Frontal cortex (tissue), 4 donors: ENCODE measurements around the gene PITX3. TPM values are rescaled to one million over a fixed set of nuclear protein-coding genes. Genes with fewer than 3 reads are reported as not detected.

ENCODE experiments used
- DNase-seq, 2 donors: peaks; one replicate each; pipeline ENCODE4 v3.0.0; 2012; ENCODE audit warnings: low spot score in 2 of 2
- FAIRE-seq: peaks from 2 replicates; lab custom pipeline; 2012; peaks lifted over from hg19 to GRCh38; lab: Jason Lieb, UNC
- total RNA-seq: library from RNA; depleted of rRNA; stranded (reverse); fragments of >200 nt; gene quantifications from one replicate; pipeline ENCODE4 v1.2.3, GENCODE V29; 2014
- donor health status: control.
- donor health status: control.
- donor health status: control.

The PITX3 gene
- not detected for total RNA-seq

GRCh38 chr10:102241444-102242117 is at the start of gene PITX3:
Gene PITX3 (minus strand): TSS chr10:102241512. CDS start chr10:102232080, 9,432 bp downstream.
- FAIRE-seq (no peak), DNase-seq (peak; percentile 83 to 96)

- FAIRE-seq (no peak), DNase-seq (no peak)
These were observed 48.5 kb upstream of the PITX3 start for GRCh38 chr10:102289840-102290239.

- no peak for FAIRE-seq
- no peak for DNase-seq
These were observed 48.0 kb upstream of the PITX3 start for GRCh38 chr10:102289356-102289755.

- FAIRE-seq (no peak), DNase-seq (no peak)
These were observed 46.7 kb upstream of the PITX3 start for GRCh38 chr10:102287991-102288390.

DNA sequence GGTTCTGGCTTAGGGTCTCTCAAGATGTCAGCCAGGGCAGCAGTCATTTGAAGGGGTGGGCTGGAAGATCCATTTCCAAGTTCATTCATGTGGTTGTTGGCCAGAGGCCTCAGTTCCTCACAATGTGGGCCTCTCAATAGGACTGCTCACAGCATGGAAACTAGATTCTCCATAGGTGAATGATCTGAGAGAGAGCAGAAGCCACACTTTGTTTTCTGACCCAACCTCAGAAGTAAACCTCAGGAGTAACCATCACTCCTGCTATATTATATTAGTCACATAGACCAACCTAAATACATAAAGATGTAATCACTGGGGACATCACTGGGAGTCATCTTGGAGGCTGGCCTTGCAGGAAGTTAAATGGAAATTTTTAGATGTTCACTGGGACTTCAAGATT is 46.2 kb upstream of the PITX3 start:
- no peak for FAIRE-seq

GRCh38 chr10:102286216-102286615 is 44.9 kb upstream of the PITX3 start:
- DNase-seq (no peak), FAIRE-seq (no peak)

More for the DNA sequence above, 46.2 kb upstream of the PITX3 start:
- DNase-seq, result no peak

DNA sequence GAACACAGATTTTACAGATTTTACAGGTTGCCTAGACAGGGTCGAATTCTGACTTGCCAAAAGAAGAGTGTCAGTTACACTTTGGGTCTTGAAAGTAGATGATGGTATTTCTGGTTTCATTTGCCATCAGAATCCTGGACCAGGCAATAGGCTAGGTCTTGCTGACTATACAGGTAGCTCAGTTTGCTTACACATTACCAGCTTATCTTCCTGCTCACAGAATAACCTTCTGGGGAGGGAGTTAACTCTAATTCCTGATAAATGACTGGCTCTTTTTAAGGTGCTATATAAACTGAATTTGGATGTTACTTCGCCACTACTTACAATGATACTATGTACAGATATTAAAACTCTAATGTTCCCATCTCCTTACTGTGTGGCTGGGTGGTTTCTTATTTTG is 43.8 kb upstream of the PITX3 start:
- FAIRE-seq (no peak), DNase-seq (no peak)

DNA sequence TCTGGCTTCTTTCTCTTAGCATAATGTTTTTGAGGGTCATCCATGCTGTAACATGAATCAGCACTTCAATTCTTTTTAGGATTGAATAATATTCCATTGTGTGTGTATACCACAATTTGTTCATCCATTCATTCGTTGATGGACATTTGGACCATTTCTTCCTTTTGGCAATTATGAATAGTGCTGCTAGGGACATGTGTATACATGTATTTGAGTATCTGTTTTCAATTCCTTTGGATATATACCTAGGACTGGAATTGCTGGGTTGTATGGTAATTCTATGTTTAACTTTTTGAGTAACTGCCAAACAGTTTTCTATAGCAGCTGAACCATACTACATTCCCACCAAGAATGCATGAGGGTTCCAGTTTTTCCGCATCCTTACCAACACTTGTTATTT is 43.2 kb upstream of the PITX3 start:
- DNase-seq (no peak), FAIRE-seq (no peak)

DNA sequence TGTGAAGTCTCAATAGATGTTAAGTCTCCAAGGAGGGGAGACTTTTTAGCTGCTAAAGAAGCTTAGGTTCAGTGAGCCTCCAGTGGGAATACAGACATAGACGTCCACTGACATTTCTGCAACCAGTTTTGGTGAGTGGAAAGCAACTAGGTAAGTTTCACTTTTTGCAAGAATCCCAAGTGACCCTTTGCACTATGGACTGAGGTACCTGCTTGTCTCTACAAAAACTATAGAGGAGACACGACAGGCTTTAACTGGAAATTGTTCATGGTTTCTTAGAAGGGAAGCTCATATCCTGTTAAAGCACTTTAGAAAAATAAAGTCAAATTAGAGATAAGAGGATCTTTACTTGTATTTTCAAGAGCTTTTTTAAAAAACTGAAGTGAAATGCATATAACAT is 42.6 kb upstream of the PITX3 start:
- FAIRE-seq, result no peak
- no peak for DNase-seq

DNA sequence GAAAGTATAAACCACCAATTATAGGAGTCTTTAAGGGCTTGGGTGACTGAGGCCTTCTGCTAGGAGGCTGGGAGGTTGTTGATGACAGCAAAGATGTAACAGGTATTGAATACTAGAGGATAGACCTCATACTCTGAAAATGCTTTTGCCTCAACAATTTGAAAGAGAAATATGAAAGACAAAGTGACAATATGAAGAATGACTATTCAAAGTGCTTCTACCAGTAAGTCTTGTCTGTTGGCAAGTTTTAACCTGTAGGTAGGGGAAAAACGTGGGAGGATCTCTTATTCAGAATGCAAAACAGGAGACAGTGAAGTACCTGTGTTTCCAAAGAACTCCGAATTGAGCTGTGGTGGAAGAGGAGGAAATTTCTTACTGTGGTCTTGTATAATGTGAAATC is 42.2 kb upstream of the PITX3 start:
- DNase-seq, result no peak
- FAIRE-seq, result no peak

GRCh38 chr10:102281102-102281487 is 39.8 kb upstream of the PITX3 start:
- DNase-seq (no peak), FAIRE-seq (no peak)

GRCh38 chr10:102280397-102281101 is 39.2 kb upstream of the PITX3 start:
- no peak for FAIRE-seq
- peak in 1 of 2 donors; percentile 16 for DNase-seq

GRCh38 chr10:102279104-102279503 is 37.8 kb upstream of the PITX3 start:
- FAIRE-seq (no peak), DNase-seq (no peak)

DNA sequence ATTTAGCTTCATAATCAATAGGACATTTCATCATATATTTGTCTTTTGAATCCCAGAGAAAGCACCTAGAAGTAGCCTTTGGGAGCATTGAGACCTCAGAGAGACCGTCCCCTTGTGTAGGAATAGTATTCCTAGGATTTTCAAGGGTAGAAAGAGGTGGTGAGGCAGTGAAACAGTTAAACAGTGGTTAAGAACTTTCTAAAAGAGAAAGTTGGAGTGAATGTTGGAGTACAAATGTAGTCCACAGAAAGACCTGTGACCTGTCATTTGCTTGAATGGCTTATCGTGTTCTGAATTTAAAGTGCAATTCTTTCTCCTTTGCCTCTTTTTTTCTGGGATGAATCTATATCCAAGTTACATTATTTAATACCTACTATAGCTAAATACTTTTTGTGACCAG is 34.0 kb upstream of the PITX3 start:
- DNase-seq (no peak), FAIRE-seq (no peak)

- FAIRE-seq (no peak), DNase-seq (no peak)
These were observed 32.8 kb upstream of the PITX3 start for GRCh38 chr10:102274062-102274461.

DNA sequence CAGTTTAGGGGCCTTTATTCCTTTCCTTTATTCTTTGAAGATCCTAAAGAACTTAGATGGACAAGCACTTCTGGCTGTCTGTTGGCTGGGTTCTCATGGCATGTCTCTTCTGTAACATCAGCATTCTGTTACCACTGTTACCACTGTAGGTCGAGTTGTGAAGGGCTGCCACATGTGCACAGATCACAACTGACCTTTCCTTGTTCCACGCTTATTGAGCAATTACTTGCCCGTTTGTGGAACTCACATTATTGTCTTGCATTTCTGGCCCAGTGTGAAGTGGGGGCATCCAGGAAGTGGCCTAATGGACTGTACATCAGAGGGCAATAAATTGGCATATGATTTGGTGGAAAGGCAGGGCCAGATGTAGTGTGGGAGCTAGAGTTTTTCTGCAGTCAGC is 27.7 kb upstream of the PITX3 start:
- no peak for FAIRE-seq

GRCh38 chr10:102268375-102268888 is 27.1 kb upstream of the PITX3 start:
- DNase-seq (no peak), FAIRE-seq (no peak)

More for the DNA sequence above, 27.7 kb upstream of the PITX3 start:
- DNase-seq, result no peak

DNA sequence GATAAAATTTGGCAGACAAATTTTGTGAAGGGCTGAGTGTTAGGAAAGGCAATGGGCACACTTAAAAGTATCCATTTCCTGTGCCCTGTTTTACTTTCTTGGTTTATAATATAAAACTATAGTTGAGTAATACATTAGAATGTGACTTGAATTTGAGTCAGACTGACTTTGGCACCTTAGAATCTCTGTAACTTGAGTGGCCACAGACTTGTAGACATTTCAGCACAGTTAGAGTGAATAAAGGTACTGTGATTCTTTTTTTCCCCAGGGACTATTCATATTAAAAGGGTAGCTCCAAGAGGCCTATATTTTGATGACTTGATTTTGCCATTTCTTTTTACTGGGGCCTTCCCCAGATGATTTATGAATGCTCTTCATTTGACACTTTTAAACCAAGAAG is 26.4 kb upstream of the PITX3 start:
- FAIRE-seq (no peak), DNase-seq (no peak)

GRCh38 chr10:102266670-102267069 is 25.4 kb upstream of the PITX3 start:
- no peak for DNase-seq
- no peak for FAIRE-seq

GRCh38 chr10:102264371-102264770 is 23.1 kb upstream of the PITX3 start:
- FAIRE-seq (no peak), DNase-seq (no peak)

DNA sequence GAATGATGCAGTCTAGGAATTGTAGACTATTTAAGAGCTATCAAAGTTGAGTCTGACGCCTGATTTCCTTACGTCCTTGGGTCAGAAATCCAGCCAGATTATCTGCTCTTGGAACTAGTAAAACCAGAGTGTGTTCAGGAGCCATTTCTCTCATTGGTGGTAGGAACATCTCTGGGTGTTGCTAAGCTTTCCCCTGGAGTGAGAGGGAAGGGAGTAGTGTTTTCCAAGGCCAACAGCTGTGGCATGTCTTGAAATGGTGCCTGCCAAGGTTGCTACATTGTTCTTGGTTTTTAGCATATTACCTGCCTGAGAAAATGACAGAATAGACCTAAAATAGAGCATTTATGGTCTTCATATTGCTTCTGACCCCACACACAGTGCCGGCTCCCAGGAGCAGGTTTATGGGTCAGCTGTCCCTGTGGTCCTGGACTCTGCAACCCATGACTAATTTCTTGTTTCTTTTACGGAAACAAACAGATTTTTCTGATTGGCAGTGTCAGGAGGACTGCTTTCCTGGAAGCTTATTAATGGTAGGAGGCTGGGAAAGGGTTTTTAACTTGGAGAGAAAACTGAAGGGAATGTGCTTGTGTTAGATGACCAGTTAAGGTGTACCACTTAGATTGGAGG is 21.5 kb upstream of the PITX3 start:
- FAIRE-seq (no peak), DNase-seq (no peak)
